IMR-90 (cell line): ENCODE measurements around the gene PIGA. TPM values are rescaled to one million over a fixed set of nuclear protein-coding genes. Genes with fewer than 3 reads are reported as not detected.

Experiments
- ATAC-seq: fragments of 200-7000 bp; cut with Tn5 transposase; 2 replicates; pipeline ENCODE4 v1.9.1; 2020; ENCODE audit warnings: low read depth, mild to moderate bottlenecking, moderate library complexity
- BruUV-seq: library from RNA; stranded (reverse); fragments of 400-500 nt; replicated peaks from 2 replicates; lab custom pipeline; 2021; lab: Mats Ljungman, UMichigan
- CTCF ChIA-PET: fragments of 300-600 bp; formaldehyde crosslinking; extraction: SDS; loops from one replicate; lab custom pipeline; 2021; ENCODE audit warnings: antibody characterized with exemption; lab: Yijun Ruan, JAX
- POLR2A ChIA-PET: fragments of 300-600 bp; sonication (Branson Sonifier 250); formaldehyde crosslinking; loops from one replicate; lab custom pipeline; 2022; ENCODE audit warnings: antibody characterized with exemption; ENCODE audit not compliant: unreplicated experiment; lab: Charles Lee
- DNase-seq: peaks from one replicate; pipeline ENCODE4 v3.0.0; 2013
- H2AFZ ChIP-seq: replicated peaks from 2 replicates; pipeline ENCODE3; 2013; ENCODE audit warnings: low read length, mild to moderate bottlenecking; ENCODE audit not compliant: poor library complexity
- H2AK5ac ChIP-seq: 2 replicates; pipeline ENCODE4 v1.6.1; 2013; ENCODE audit warnings: low read depth, low read length, inconsistent platforms
- H2AK9ac ChIP-seq: replicated peaks from 2 replicates; pipeline ENCODE3; 2013; ENCODE audit warnings: mild to moderate bottlenecking, low read depth, low read length, moderate library complexity; ENCODE audit not compliant: poor library complexity
- H2BK120ac ChIP-seq: 2 replicates; pipeline ENCODE4 v1.6.1; 2013; ENCODE audit warnings: low read depth, low read length, inconsistent platforms
- H2BK15ac ChIP-seq: 3 replicates; pipeline ENCODE4 v1.6.1; 2013; ENCODE audit warnings: low read depth, low read length, inconsistent platforms
- H2BK20ac ChIP-seq: 2 replicates; pipeline ENCODE4 v1.6.1; 2013; ENCODE audit warnings: low read depth, mild to moderate bottlenecking, inconsistent platforms, low read length, moderate library complexity
- H2BK5ac ChIP-seq: 2 replicates; pipeline ENCODE4 v1.6.1; 2013; ENCODE audit warnings: mild to moderate bottlenecking, low read depth, low read length, inconsistent platforms; ENCODE audit not compliant: poor library complexity, severe bottlenecking
- H3K14ac ChIP-seq: replicated peaks from 2 replicates; pipeline ENCODE4 v1.6.1; 2013; ENCODE audit warnings: low read depth, low read length, inconsistent platforms
- H3K18ac ChIP-seq: 2 replicates; pipeline ENCODE4 v1.6.1; 2013; ENCODE audit warnings: low read depth, low read length, control low read depth
- H3K23ac ChIP-seq: 2 replicates; pipeline ENCODE4 v1.6.1; 2013; ENCODE audit warnings: low read depth, low read length, inconsistent platforms
- H3K27ac ChIP-seq: 2 replicates; pipeline ENCODE4 v1.5.1; 2013; ENCODE audit warnings: mild to moderate bottlenecking, control low read depth, low read length; ENCODE audit not compliant: insufficient read depth
- H3K27me3 ChIP-seq: 2 replicates; pipeline ENCODE4 v1.6.1; 2013; ENCODE audit warnings: low read length; ENCODE audit not compliant: control insufficient read depth, insufficient read depth
- H3K36me3 ChIP-seq: 2 replicates; pipeline ENCODE4 v1.6.1; 2013; ENCODE audit warnings: low read length, mixed read lengths; ENCODE audit not compliant: control insufficient read depth, insufficient read depth
- H3K4ac ChIP-seq: 2 replicates; pipeline ENCODE4 v1.6.1; 2013; ENCODE audit warnings: low read depth, low read length, inconsistent platforms
- H3K4me1 ChIP-seq: 2 replicates; pipeline ENCODE4 v1.6.1; 2013; ENCODE audit warnings: low read length, mixed read lengths; ENCODE audit not compliant: control insufficient read depth, insufficient read depth
- H3K4me2 ChIP-seq: 2 replicates; pipeline ENCODE4 v1.6.1; 2013; ENCODE audit warnings: low read depth, mild to moderate bottlenecking, control low read depth, low read length, moderate library complexity
- H3K4me3 ChIP-seq: 2 replicates; pipeline ENCODE4 v1.5.1; 2013; ENCODE audit warnings: low read depth, mild to moderate bottlenecking, control low read depth, low read length, moderate library complexity; ENCODE audit not compliant: insufficient read depth
- H3K56ac ChIP-seq: 2 replicates; pipeline ENCODE4 v1.6.1; 2013; ENCODE audit warnings: low read length, inconsistent platforms; ENCODE audit not compliant: insufficient read depth; ENCODE audit errors: extremely low read depth
- H3K79me1 ChIP-seq, 2 experiments: 2 replicates each; pipeline ENCODE4 v1.6.1; 2013; ENCODE audit warnings: low read length in 2 of 2, inconsistent platforms in 1 of 2, low read depth in 1 of 2
- H3K9ac ChIP-seq: 2 replicates; pipeline ENCODE4 v1.6.1; 2013; ENCODE audit warnings: low read depth, low read length, control low read depth
- H3K9me1 ChIP-seq: 2 replicates; pipeline ENCODE4 v1.6.1; 2013; ENCODE audit warnings: low read length, inconsistent platforms; ENCODE audit not compliant: insufficient read depth
- H3K9me3 ChIP-seq: 2 replicates; pipeline ENCODE4 v1.6.1; 2013; ENCODE audit warnings: low read length; ENCODE audit not compliant: control insufficient read depth, insufficient read depth
- H4K20me1 ChIP-seq: 2 replicates; pipeline ENCODE4 v1.6.1; 2013; ENCODE audit warnings: low read length, inconsistent platforms; ENCODE audit not compliant: insufficient read depth
- H4K5ac ChIP-seq: 2 replicates; pipeline ENCODE4 v1.6.1; 2013; ENCODE audit warnings: mild to moderate bottlenecking, low read depth, low read length, control low read depth
- H4K8ac ChIP-seq, 2 experiments: 2 replicates each; pipeline ENCODE4 v1.6.1; 2013; ENCODE audit warnings: low read depth in 2 of 2, low read length in 2 of 2, control low read depth in 1 of 2, inconsistent platforms in 1 of 2
- H4K91ac ChIP-seq: 2 replicates; pipeline ENCODE4 v1.6.1; 2013; ENCODE audit warnings: low read depth, low read length, inconsistent platforms; ENCODE audit not compliant: insufficient read depth
- BHLHE40 ChIP-seq: fragments of 150-350 bp; IDR thresholded peaks from 2 replicates; pipeline ENCODE4 v1.6.1; 2016; ENCODE audit warnings: mild to moderate bottlenecking, low read depth, low read length
- CEBPB ChIP-seq: IDR thresholded peaks from 2 replicates; pipeline ENCODE4 v1.6.1; 2012; ENCODE audit warnings: low read depth, low read length, improper control_type of control experiment
- CHD1 ChIP-seq: IDR thresholded peaks from 2 replicates; pipeline ENCODE4 v1.6.1; 2012; ENCODE audit warnings: low read depth, low read length, improper control_type of control experiment
- FOS ChIP-seq: fragments of 150-350 bp; IDR thresholded peaks from 2 replicates; pipeline ENCODE4 v1.6.1; 2016; ENCODE audit warnings: low read depth, low read length
- MAFK ChIP-seq: IDR thresholded peaks from 2 replicates; pipeline ENCODE4 v1.6.1; 2012; ENCODE audit warnings: low read depth, low read length, improper control_type of control experiment
- MAZ ChIP-seq: IDR thresholded peaks from 2 replicates; pipeline ENCODE4 v1.6.1; 2012; ENCODE audit warnings: low read depth, mild to moderate bottlenecking, low read length, improper control_type of control experiment, moderate library complexity, borderline replicate concordance
- NFE2L2 ChIP-seq: fragments of 150-350 bp; IDR thresholded peaks from 2 replicates; pipeline ENCODE4 v1.6.1; 2016; ENCODE audit warnings: low read depth, mild to moderate bottlenecking, low read length
- POLR2A ChIP-seq: IDR thresholded peaks from 2 replicates; pipeline ENCODE4 v1.6.1; 2012; ENCODE audit warnings: mild to moderate bottlenecking, low read depth, low read length
- RAD21 ChIP-seq: IDR thresholded peaks from 2 replicates; pipeline ENCODE4 v1.6.1; 2012; ENCODE audit warnings: low read length, improper control_type of control experiment
- RCOR1 ChIP-seq: IDR thresholded peaks from 2 replicates; pipeline ENCODE4 v1.6.1; 2012; ENCODE audit warnings: mild to moderate bottlenecking, low read length, improper control_type of control experiment; ENCODE audit not compliant: insufficient replicate concordance
- RFX5 ChIP-seq: IDR thresholded peaks from 2 replicates; pipeline ENCODE4 v1.8.0; 2012; ENCODE audit warnings: low read depth, mild to moderate bottlenecking, low read length, moderate library complexity
- SMC3 ChIP-seq: fragments of 150-350 bp; IDR thresholded peaks from 2 replicates; pipeline ENCODE4 v1.6.1; 2016; ENCODE audit warnings: low read depth, mild to moderate bottlenecking, antibody characterized with exemption, low read length, moderate library complexity
- WGBS, 2 experiments: methylation state at CpG; one replicate each; pipeline versions ENCODE4 v1.1.5 to v1.1.7; 2013; ENCODE audit warnings: missing lambda C conversion rate in 2 of 2; ENCODE audit not compliant: insufficient read length in 1 of 2; ENCODE audit errors: extremely low coverage in 2 of 2; 5-methylcytosine and 5-hydroxymethylcytosine counted together
- dilution Hi-C: fragments of 300-500 bp; cut with HindIII; formaldehyde crosslinking; loops from one replicate; pipeline ENCODE4 v1.14.3; 2018; ENCODE audit warnings: low sequenced_read_pairs; ENCODE audit not compliant: unreplicated experiment
- in situ Hi-C: fragments of 300-500 bp; cut with MboI; formaldehyde crosslinking; loops from 3 replicates; pipeline ENCODE4 v1.14.3; 2019; ENCODE audit warnings: low sequenced_read_pairs, inconsistent platforms, mixed read lengths
- intact Hi-C: fragments of 100-400 bp; cut with micrococcal nuclease; formaldehyde crosslinking; loops from 2 replicates; pipeline ENCODE4 v1.10.0; 2022
- polyA plus RNA-seq, 3 experiments: library from polyadenylated mRNA; depleted of rRNA; stranded (reverse); fragments of >200 nt; gene quantifications; 2 replicates each; pipeline ENCODE4 v1.2.3, GENCODE V29; 2012; ENCODE audit warnings: low replicate concordance in 1 of 3
- total RNA-seq: library from RNA; depleted of rRNA; stranded (reverse); fragments of >200 nt; gene quantifications from 2 replicates; pipeline ENCODE4 v1.2.3, GENCODE V29; 2012
- TF ChIP-seq, protein P1 (sequence below): fragments of 150-350 bp; IDR thresholded peaks from 2 replicates; pipeline ENCODE4 v1.6.1; 2017; ENCODE audit warnings: mild to moderate bottlenecking, antibody characterized with exemption, low read length, low read depth
- TF ChIP-seq, protein P2 (sequence below): fragments of 150-350 bp; IDR thresholded peaks from 2 replicates; pipeline ENCODE4 v1.6.1; 2016; ENCODE audit warnings: low read depth, mild to moderate bottlenecking, low read length, moderate library complexity, borderline replicate concordance
- TF ChIP-seq, protein P3 (sequence below): conservative IDR thresholded peaks from 2 replicates; pipeline ENCODE4 v1.5.1; 2012; ENCODE audit warnings: mild to moderate bottlenecking, low read depth, low read length, improper control_type of control experiment

The PIGA gene
- total and polyA plus RNA-seq, 2 of the 4 experiments (the other 2 are of a cell fraction): 3.4 to 9.1 TPM

DNA sequence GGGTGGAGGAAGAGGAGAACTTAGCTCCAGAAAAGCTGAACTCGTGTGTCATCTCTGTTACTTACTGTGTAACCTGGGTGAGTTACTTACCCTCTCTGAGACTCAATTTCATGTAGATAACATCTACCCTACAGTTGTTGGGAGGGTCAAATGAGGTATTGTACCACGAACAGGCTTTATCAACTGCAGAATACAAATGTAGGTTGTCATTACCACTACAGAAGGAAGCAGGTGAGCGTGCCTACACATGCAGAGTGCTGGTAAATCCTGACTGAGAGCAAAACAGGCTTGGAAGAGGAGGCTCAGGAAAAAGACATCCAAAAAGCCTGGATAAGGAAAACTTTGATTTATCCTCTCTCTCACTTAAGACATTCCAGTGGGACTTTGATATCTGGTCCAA, 7.2 kb downstream of the PIGA start:
- no peak overlapping the region for H2BK15ac ChIP-seq
- no peaks in the 10 kb centered on the region for H3K4me1 ChIP-seq
- H4K20me1 ChIP-seq: no peaks in the 10 kb centered on the region
- no peak overlapping the region for H2AFZ ChIP-seq
- in situ Hi-C loops: no loop called here
- H3K4me2 ChIP-seq: no peak overlapping the region
- no peak overlapping the region for H2BK120ac ChIP-seq
- no peak overlapping the region for H4K91ac ChIP-seq
- BruUV-seq: no TSS peak
- H3K79me1 ChIP-seq: no peaks in the 10 kb centered on the region
- no peaks in the 10 kb centered on the region for H3K36me3 ChIP-seq
- H3K14ac ChIP-seq: no peak overlapping the region
- POLR2A ChIA-PET: no interaction called here
- no peaks in the 10 kb centered on the region for H3K9me3 ChIP-seq
- H2BK20ac ChIP-seq: no peak overlapping the region
- H3K4me3 ChIP-seq: no peak overlapping the region
- no peak overlapping the region for H3K23ac ChIP-seq
- no CpG with 5 or more reads among the region's 3 CpGs for WGBS, 2 experiments
- H3K27ac ChIP-seq: no peak overlapping the region
- TF ChIP-seq BHLHE40 (no peak), CEBPB (no peak), NFE2L2 (no peak), RFX5 (no peak), MAZ (no peak), FOS (no peak), RCOR1 (no peak), MAFK (no peak), SMC3 (no peak), POLR2A (no peak), RAD21 (no peak), CHD1 (no peak)
- TF ChIP-seq, protein P1, sequence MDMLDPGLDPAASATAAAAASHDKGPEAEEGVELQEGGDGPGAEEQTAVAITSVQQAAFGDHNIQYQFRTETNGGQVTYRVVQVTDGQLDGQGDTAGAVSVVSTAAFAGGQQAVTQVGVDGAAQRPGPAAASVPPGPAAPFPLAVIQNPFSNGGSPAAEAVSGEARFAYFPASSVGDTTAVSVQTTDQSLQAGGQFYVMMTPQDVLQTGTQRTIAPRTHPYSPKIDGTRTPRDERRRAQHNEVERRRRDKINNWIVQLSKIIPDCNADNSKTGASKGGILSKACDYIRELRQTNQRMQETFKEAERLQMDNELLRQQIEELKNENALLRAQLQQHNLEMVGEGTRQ: no peak
- TF ChIP-seq, protein P2, sequence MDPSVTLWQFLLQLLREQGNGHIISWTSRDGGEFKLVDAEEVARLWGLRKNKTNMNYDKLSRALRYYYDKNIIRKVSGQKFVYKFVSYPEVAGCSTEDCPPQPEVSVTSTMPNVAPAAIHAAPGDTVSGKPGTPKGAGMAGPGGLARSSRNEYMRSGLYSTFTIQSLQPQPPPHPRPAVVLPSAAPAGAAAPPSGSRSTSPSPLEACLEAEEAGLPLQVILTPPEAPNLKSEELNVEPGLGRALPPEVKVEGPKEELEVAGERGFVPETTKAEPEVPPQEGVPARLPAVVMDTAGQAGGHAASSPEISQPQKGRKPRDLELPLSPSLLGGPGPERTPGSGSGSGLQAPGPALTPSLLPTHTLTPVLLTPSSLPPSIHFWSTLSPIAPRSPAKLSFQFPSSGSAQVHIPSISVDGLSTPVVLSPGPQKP: no peak
- TF ChIP-seq, protein P3, sequence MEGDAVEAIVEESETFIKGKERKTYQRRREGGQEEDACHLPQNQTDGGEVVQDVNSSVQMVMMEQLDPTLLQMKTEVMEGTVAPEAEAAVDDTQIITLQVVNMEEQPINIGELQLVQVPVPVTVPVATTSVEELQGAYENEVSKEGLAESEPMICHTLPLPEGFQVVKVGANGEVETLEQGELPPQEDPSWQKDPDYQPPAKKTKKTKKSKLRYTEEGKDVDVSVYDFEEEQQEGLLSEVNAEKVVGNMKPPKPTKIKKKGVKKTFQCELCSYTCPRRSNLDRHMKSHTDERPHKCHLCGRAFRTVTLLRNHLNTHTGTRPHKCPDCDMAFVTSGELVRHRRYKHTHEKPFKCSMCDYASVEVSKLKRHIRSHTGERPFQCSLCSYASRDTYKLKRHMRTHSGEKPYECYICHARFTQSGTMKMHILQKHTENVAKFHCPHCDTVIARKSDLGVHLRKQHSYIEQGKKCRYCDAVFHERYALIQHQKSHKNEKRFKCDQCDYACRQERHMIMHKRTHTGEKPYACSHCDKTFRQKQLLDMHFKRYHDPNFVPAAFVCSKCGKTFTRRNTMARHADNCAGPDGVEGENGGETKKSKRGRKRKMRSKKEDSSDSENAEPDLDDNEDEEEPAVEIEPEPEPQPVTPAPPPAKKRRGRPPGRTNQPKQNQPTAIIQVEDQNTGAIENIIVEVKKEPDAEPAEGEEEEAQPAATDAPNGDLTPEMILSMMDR: no peak
- no peak overlapping the region for H2BK5ac ChIP-seq
- no peak overlapping the region for H2AK9ac ChIP-seq
- H3K4ac ChIP-seq: no peak overlapping the region
- ATAC-seq (no peak), DNase-seq (no peak)
- no peak overlapping the region for H3K18ac ChIP-seq
- H3K9me1 ChIP-seq: no peaks in the 10 kb centered on the region
- H4K8ac ChIP-seq: no peak overlapping the region
- H4K5ac ChIP-seq: no peak overlapping the region
- H3K9ac ChIP-seq: no peak overlapping the region
- no peaks in the 10 kb centered on the region; the same call in 1 of the 2 replicates for H3K27me3 ChIP-seq
- intact Hi-C loops: no loop called here
- CTCF ChIA-PET: no interaction called here
- H3K56ac ChIP-seq: no peak overlapping the region
- dilution Hi-C loops: no loop called here
- H2AK5ac ChIP-seq: no peak overlapping the region
